KOPT-K1 (cell line): ENCODE data around the gene ACSF3.

ENCODE experiments used
- H3K27ac ChIP-seq: fragments of 200-600 bp; sonication (generic); 2 replicates; pipeline ENCODE4 v1.5.1; 2016; ENCODE audit warnings: antibody characterized with exemption, mild to moderate bottlenecking, low read depth, low read length; ENCODE audit not compliant: poor library complexity, severe bottlenecking
- H3K36me3 ChIP-seq: fragments of 200-600 bp; sonication (generic); 2 replicates; pipeline ENCODE4 v1.5.1; 2017; ENCODE audit warnings: antibody characterized with exemption, mild to moderate bottlenecking, low read length, moderate library complexity; ENCODE audit not compliant: insufficient read depth
- H3K9me3 ChIP-seq: fragments of 200-600 bp; sonication (generic); 2 replicates; pipeline ENCODE4 v1.5.1; 2017; ENCODE audit warnings: antibody characterized with exemption, low read length, mild to moderate bottlenecking; ENCODE audit not compliant: insufficient read depth, poor library complexity, severe bottlenecking

Gene ACSF3

GRCh38 chr16:89192956-89193575, 99.4 kb downstream of the ACSF3 start:
- H3K27ac ChIP-seq, result no peak overlapping the region
- no peaks in the 10 kb centered on the region for H3K36me3 ChIP-seq
- H3K9me3 ChIP-seq, result no peaks in the 10 kb centered on the region

- Histone ChIP-seq H3K36me3 (no peaks in the 10 kb centered on the region), H3K9me3 (no peaks in the 10 kb centered on the region), H3K27ac (no peak overlapping the region)
Measured at GRCh38 chr16:89193576-89194293, 100.1 kb downstream of the ACSF3 start.

- Histone ChIP-seq H3K27ac (no peak overlapping the region), H3K9me3 (no peaks in the 10 kb centered on the region)
Measured at GRCh38 chr16:89194340-89195311, 101.0 kb downstream of the ACSF3 start.

GRCh38 chr16:89195521-89196171, 102.0 kb downstream of the ACSF3 start:
- no peak overlapping the region for H3K27ac ChIP-seq
- H3K36me3 ChIP-seq, result no peaks in the 10 kb centered on the region
- no peaks in the 10 kb centered on the region for H3K9me3 ChIP-seq

More at GRCh38 chr16:89194340-89195311, 101.0 kb downstream of the ACSF3 start:
- no peaks in the 10 kb centered on the region for H3K36me3 ChIP-seq

- Histone ChIP-seq H3K27ac (no peak overlapping the region), H3K9me3 (no peaks in the 10 kb centered on the region), H3K36me3 (no peaks in the 10 kb centered on the region)
Measured at GRCh38 chr16:89197033-89197632, 103.5 kb downstream of the ACSF3 start.

GRCh38 chr16:89197633-89198416, 104.2 kb downstream of the ACSF3 start:
- H3K9me3 ChIP-seq, result no peaks in the 10 kb centered on the region
- H3K36me3 ChIP-seq, result no peaks in the 10 kb centered on the region
- H3K27ac ChIP-seq, result no peak overlapping the region

- Histone ChIP-seq H3K27ac (no peak overlapping the region), H3K9me3 (no peaks in the 10 kb centered on the region), H3K36me3 (no peaks in the 10 kb centered on the region)
Measured at GRCh38 chr16:89198417-89199240, 105.0 kb downstream of the ACSF3 start.

- no peaks in the 10 kb centered on the region for H3K36me3 ChIP-seq
Measured at GRCh38 chr16:89199241-89200123, 105.8 kb downstream of the ACSF3 start.

GRCh38 chr16:89200124-89200849, 106.6 kb downstream of the ACSF3 start, which contains the start of gene SLC22A31:
Gene SLC22A31, minus strand, starts transcription at chr16:89200537. Its CDS starts 36 bp downstream, at chr16:89200501.
- Histone ChIP-seq H3K36me3 (no peaks in the 10 kb centered on the region), H3K9me3 (no peaks in the 10 kb centered on the region), H3K27ac (no peak within 1 kb of the TSS)

More at GRCh38 chr16:89199241-89200123, 105.8 kb downstream of the ACSF3 start:
- Histone ChIP-seq H3K27ac (no peak overlapping the region), H3K9me3 (no peaks in the 10 kb centered on the region)

- Histone ChIP-seq H3K9me3 (no peaks in the 10 kb centered on the region), H3K27ac (no peak overlapping the region), H3K36me3 (no peaks in the 10 kb centered on the region)
Measured at GRCh38 chr16:89200850-89201411, 107.3 kb downstream of the ACSF3 start.

- H3K27ac ChIP-seq, result no peak overlapping the region
- H3K36me3 ChIP-seq, result no peaks in the 10 kb centered on the region
- no peaks in the 10 kb centered on the region for H3K9me3 ChIP-seq
Measured at GRCh38 chr16:89201439-89202377, 108.1 kb downstream of the ACSF3 start.
